Glomerular visceral epithelial cell (primary cell): ENCODE results near the gene ZSWIM1.
"Not testable (repeated sequence)": the region's sequence is repeated elsewhere in the genome, so short reads cannot be mapped to it uniquely, and the experiment has no call there.

Experiments
- DNase-seq: peaks from one replicate; pipeline ENCODE4 v3.0.0-alpha.2; 2016; ENCODE audit errors: extremely low spot score

ZSWIM1 gene

GRCh38 chr20:45927071-45927878, 46.2 kb downstream of the ZSWIM1 start:
- DNase-seq: no peak

- DNase-seq: not testable (repeated sequence)
These were observed 50.7 kb downstream of the ZSWIM1 start for GRCh38 chr20:45931680-45932079.

- DNase-seq: peak; percentile 85
These were observed 52.4 kb downstream of the ZSWIM1 start for GRCh38 chr20:45933266-45934045.

- DNase-seq: peak; percentile 55
These were observed 53.1 kb downstream of the ZSWIM1 start for GRCh38 chr20:45934046-45934585.
